Panc1 (cell line): Measurements from ENCODE around the gene SCARF2.
"Not testable (repeated sequence)": the region's sequence is repeated elsewhere in the genome, so short reads cannot be mapped to it uniquely, and the experiment has no call there.

ENCODE experiments used
- CTCF ChIP-seq: fragments of 450-650 bp; IDR thresholded peaks from 2 replicates; pipeline ENCODE4 v1.5.1; 2017; ENCODE audit warnings: mild to moderate bottlenecking
- POLR2AphosphoS5 ChIP-seq: IDR thresholded peaks from 2 replicates; pipeline ENCODE4 v1.6.1; 2012; ENCODE audit warnings: mild to moderate bottlenecking, low read depth, low read length, moderate library complexity
- REST ChIP-seq, 2 experiments: IDR thresholded peaks; 2 replicates each; pipeline ENCODE4 v1.6.1; 2011 to 2012; ENCODE audit warnings: low read depth in 2 of 2, control low read depth in 1 of 2, low read length in 1 of 2, mild to moderate bottlenecking in 1 of 2, moderate library complexity in 1 of 2; ENCODE audit not compliant: insufficient read depth in 1 of 2
- SIN3A ChIP-seq: IDR thresholded peaks from 2 replicates; pipeline ENCODE4 v1.6.1; 2012; ENCODE audit warnings: low read depth, mild to moderate bottlenecking, low read length, moderate library complexity, borderline replicate concordance; ENCODE audit not compliant: insufficient read depth

GRCh38 chr22:20451129-20451778 lies 13.6 kb upstream of the SCARF2 start:
- not testable (repeated sequence) for TF ChIP-seq CTCF; SIN3A; POLR2AphosphoS5; REST (IDR thresholded peaks at IDR 0.05; ENCODE audit: insufficient read depth in 1 of 2, low read depth in 2 of 2, low read length in 1 of 2)
